COLO829 (cell line): ENCODE data around the gene SMIM24.
"Not testable (repeated sequence)": the region's sequence is repeated elsewhere in the genome, so short reads cannot be mapped to it uniquely, and the experiment has no call there.

Experiments
- DNase-seq: peaks from one replicate; pipeline ENCODE4 v3.0.0; 2012; ENCODE audit warnings: low spot score

SMIM24 gene

DNA sequence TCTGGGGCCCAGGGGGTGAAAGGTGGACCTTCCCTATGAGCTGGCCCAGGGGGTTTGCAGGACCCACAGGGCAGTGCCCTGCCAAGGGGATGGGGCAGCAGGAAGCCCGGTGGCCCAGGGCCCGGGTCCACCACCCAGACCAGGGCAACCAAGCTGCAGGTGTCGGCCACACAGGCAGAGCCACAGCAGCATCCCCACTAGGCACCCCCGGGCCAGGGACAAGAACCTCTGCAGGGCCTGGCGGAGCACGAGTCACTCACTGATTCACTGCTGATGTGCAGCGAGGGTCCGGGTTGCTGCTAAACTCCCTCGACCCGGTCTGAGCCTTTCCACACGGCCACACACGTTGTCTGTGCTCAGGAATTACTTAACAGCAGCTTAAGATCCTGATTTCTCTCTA is 34.6 kb upstream of the SMIM24 start:
- no peak for DNase-seq

- DNase-seq: no peak
These were observed 33.2 kb upstream of the SMIM24 start for GRCh38 chr19:3513229-3514140.

GRCh38 chr19:3512562-3513228 is 32.4 kb upstream of the SMIM24 start:
- no peak for DNase-seq

GRCh38 chr19:3511506-3512251 is 31.4 kb upstream of the SMIM24 start:
- DNase-seq: no peak

DNA sequence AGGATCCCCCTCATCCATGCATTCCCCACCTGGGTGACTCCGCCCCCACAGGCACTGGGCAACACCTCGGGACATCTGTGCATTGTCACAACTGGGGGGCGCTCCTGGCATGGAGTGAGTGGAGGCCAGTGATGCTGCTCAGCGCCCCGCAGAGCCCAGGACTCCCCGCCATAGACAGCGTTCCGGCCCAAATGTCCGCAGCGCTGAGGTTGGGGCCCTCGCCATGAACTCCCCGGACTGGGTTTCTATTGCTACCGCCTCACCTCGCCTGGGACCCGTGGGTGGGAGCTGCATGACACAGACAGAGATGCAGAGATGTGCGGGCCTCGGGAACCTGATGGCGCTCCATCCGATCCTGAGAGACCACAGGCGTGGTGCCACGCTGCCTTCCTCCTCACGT is 30.4 kb upstream of the SMIM24 start:
- DNase-seq: no peak

DNA sequence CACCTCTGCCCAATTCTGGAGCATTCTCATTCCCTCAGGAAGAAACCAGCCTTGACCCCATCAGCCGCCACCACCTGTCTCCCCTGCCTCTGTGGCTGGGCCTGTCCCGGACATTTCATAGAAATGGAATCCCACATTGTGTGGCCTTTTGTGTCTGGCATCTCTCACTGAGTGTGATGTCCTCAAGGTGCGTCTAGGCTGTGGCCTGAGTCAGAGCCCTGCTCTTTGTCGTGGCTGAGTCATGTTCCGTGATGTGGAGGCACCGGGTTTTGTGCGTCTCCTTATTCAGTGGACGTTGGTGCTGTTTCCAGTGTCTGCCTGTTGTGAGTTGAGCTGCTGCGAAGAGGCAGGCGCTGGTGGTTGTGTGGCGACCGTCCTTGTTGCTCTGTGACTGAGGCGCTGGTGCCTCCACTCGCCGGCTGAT is 29.3 kb upstream of the SMIM24 start:
- DNase-seq: no peak

DNA sequence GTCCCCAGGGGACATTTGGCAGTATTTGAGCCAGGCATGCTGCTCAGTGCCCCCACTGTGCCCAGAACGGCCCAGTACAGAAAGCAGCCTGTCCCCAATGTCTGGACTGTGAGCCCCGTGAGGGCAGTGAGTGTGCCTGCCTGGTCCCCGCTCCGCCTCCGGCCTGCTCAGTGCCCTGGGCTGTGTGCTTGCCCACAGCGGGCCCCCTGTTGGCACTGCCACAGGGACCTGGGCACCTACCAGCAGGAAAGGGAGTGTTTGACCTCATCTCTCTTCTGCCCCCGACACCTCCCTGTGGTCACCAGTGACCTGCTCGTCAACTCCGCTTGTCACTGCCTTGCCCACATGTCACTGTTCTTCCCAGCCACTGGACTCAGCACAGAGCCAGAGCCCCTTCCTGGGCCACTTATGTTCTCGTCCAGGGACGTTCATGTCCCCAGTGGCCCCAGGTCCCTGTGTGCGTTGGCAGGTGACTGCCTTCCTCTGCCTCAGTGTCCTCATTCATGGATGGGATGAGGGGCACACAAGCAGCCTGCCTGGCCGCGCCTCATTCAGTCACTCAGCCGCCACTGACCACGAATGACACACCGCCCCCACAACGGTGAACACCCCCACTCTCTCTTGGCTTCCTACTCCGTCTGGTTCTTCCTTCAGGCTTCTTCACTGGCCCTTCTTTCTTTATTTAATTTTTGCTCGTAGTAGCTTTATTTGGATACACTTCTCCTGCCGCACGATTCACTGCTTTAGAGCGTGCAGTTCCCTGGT is 28.6 kb upstream of the SMIM24 start:
- no peak for DNase-seq

GRCh38 chr19:3508121-3508661 is 27.9 kb upstream of the SMIM24 start:
- not testable (repeated sequence) for DNase-seq

DNA sequence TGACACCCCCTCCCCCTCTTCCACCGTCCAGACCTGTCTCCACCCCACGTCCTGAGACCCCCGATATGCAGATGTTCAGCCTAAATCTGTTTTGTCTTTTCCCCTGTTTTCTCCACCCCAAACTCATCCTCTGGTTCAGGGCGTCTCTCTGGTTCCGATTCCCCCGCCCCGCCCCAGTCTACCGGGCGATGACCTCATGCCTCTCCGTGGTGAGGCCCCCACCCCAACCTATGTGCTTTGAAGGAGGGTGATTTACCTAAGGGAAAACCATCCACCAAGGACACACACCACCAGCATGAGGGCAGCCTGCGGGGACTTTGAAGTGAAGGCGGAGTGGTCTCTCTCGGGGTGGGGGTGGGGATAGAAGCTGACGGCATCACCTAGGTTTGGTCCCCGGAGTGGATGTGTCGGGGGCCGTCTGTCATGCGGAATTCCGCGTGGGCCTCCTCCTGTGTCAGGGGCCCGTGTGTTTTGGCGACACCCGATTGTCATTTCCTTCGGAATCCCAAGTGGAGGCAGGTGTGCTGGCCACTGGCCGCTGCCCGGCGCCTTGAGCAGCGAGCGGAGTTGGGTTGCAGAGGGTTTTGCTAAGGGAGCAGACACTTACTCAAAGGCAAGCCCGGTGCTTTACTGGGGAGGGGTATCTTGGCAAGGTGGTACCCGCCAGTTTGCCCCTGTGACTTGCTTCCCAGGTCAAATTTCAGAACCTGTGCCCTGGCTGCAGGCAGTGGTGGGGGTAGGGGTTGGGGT is 27.2 kb upstream of the SMIM24 start:
- no peak for DNase-seq

- DNase-seq: no peak
These were observed 26.3 kb upstream of the SMIM24 start for GRCh38 chr19:3506384-3507340.

DNA sequence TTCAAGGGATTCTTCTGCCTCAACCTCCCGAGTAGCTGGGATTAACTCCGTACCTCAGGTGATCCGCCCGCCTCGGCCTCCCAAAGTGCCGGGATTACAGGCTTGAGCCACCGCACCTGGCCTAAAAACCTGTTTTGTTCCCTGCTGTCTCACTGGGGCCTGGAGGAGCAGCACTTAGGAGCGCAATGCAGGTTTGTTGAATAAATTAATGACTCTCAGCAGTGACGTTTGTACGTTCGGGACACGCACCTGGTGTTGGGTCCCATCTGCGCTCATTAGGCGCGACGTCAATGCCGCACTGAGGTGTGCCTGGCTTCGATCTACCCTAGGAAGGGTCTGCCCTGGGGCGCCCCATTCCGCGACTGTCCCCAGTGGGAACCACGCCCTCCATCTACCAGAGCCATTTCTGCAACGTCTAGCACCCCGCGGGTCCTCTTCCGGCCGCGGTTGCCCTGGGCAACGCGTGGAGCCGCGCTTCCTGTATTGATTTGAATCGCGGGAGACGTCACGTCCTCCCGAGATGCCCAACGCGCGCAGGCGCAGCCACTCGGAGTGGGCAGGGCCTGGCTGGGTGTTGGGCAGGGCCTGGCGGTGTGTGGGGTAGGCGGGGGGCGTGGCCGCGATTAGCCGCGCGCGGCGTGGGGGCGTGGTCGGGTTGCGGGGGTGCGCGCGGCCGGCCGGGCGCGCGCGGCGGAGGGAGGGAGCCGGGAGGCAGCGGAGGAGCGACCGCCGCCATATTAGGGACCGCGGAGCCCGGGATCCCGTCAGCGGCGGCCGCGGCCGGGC is 25.5 kb upstream of the SMIM24 start, which contains the start of gene FZR1:
FZR1 (plus strand) TSS at position 714 of the 786 bp plus-strand sequence. CDS start 16,679 bp downstream, outside the sequence.
- DNase-seq: peak; percentile 99

- no peak for DNase-seq
These were observed 24.4 kb upstream of the SMIM24 start for GRCh38 chr19:3504735-3505134.

GRCh38 chr19:3503036-3503572 is 22.8 kb upstream of the SMIM24 start:
- DNase-seq: no peak

GRCh38 chr19:3501780-3502179 is 21.5 kb upstream of the SMIM24 start:
- DNase-seq: no peak

- DNase-seq: peak; percentile 99
These were observed 20.2 kb upstream of the SMIM24 start, which contains the start of gene DOHH for GRCh38 chr19:3500429-3501101. TSS of gene DOHH (minus strand) at chr19:3500674. CDS start at chr19:3496814, 3,860 bp downstream.

DNA sequence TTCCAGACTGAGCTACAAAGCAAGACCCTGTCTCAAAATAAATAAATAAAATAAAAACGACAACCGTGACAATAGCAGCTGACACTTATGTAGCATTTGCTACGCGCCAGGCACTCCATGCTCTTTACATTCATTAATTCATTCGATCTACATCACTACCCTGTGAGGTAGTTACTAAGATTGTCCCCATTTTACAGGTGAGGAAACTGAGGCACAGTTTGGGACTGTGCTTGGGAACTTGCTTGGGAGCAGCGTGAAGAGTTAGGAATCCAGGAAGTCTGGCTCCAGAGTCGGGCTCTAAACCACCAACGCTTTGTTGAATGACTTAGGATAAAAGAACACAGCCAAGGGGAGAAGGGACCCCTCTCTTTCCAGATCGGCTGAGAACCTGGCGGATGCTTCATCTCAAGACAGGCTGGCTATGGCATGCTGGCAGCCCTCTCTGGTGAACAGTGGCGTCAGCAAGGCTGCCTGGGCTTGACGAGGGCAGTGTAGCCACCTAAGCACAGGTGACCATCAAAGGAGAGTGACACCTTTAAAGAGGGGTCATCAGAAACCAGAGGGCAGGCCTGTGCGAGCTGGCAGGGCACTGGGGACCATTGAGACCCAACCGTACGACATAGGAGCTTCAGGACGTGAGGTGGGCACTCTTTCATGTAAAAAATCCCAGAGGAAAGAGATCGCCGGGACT is 19.6 kb upstream of the SMIM24 start:
- DNase-seq: no peak
